ENCODE data around the gene CFAP161. TPM values are rescaled to one million over a fixed set of nuclear protein-coding genes. Genes with fewer than 3 reads are reported as not detected.
A peak's percentile ranks its signal among the peaks of the same experiment; 100 is the strongest.

CFAP161 gene, protein sequence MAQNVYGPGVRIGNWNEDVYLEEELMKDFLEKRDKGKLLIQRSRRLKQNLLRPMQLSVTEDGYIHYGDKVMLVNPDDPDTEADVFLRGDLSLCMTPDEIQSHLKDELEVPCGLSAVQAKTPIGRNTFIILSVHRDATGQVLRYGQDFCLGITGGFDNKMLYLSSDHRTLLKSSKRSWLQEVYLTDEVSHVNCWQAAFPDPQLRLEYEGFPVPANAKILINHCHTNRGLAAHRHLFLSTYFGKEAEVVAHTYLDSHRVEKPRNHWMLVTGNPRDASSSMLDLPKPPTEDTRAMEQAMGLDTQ
- not detected for total RNA-seq

- Mint-ChIP-seq H3K9me3 (peaks cover 9% of the 10 kb centered on the region), H3K36me3 (no peaks in the 10 kb centered on the region), H3K4me1 (peaks cover 8% of the 10 kb centered on the region), H3K27me3 (peaks cover 76% of the 10 kb centered on the region), H3K4me3 (peak within 1 kb of the TSS; percentile 42), H3K27ac (no peak within 1 kb of the TSS)
- peak; percentile 63 for DNase-seq
Measured at GRCh38 chr15:81133782-81134461, at the start of gene CFAP161. Gene CFAP161, plus strand, starts transcription at chr15:81134270. Its CDS starts 60 bp downstream, at chr15:81134330.

- no peaks in the 10 kb centered on the region for H3K9me3 Mint-ChIP-seq
- no peak overlapping the region for H3K27ac Mint-ChIP-seq
- H3K36me3 Mint-ChIP-seq = no peaks in the 10 kb centered on the region
- DNase-seq = no peak
- no peak overlapping the region for H3K4me3 Mint-ChIP-seq
- peaks cover 3% of the 10 kb centered on the region for H3K4me1 Mint-ChIP-seq
- H3K27me3 Mint-ChIP-seq = no peaks in the 10 kb centered on the region
Measured at GRCh38 chr15:81084716-81085115, 49.4 kb upstream of the CFAP161 start.

- Mint-ChIP-seq H3K27me3 (peaks cover 3% of the 10 kb centered on the region), H3K9me3 (no peaks in the 10 kb centered on the region), H3K36me3 (no peaks in the 10 kb centered on the region), H3K4me3 (no peak overlapping the region), H3K4me1 (peaks cover 3% of the 10 kb centered on the region), H3K27ac (no peak overlapping the region)
- no peak for DNase-seq
Measured at GRCh38 chr15:81085213-81085612, 48.9 kb upstream of the CFAP161 start.

DNA sequence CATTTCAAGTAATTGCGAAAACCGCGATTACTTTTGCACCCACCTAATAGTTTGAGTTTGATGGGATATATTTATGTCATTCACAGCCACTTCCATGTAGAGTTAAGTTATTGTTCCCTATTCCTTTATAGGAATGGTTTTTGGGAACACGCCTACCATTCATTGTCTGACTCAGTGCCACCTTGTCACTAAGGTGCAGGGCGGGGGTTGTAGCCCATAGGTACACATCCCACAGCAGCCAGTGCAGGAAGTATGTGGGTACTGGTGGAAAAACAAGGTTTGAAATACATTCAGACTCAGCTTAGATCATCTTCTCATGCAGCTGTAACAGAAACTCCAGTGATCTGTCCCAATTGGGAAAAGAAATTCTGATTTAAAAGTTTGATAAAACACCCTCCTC, 48.2 kb upstream of the CFAP161 start:
- H3K4me3 Mint-ChIP-seq = no peak overlapping the region
- H3K27me3 Mint-ChIP-seq = peaks cover 3% of the 10 kb centered on the region
- H3K36me3 Mint-ChIP-seq = no peaks in the 10 kb centered on the region
- H3K9me3 Mint-ChIP-seq = no peaks in the 10 kb centered on the region
- no peak for DNase-seq
- no peak overlapping the region for H3K27ac Mint-ChIP-seq
- peaks cover 3% of the 10 kb centered on the region for H3K4me1 Mint-ChIP-seq

- Mint-ChIP-seq H3K27me3 (peaks cover 5% of the 10 kb centered on the region), H3K9me3 (no peaks in the 10 kb centered on the region), H3K4me3 (no peak overlapping the region), H3K27ac (no peak overlapping the region), H3K4me1 (peaks cover 3% of the 10 kb centered on the region), H3K36me3 (no peaks in the 10 kb centered on the region)
- no peak for DNase-seq
Measured at GRCh38 chr15:81087066-81087465, 47.0 kb upstream of the CFAP161 start.

GRCh38 chr15:81087694-81088093, 46.4 kb upstream of the CFAP161 start:
- H3K4me3 Mint-ChIP-seq = no peak overlapping the region
- no peaks in the 10 kb centered on the region for H3K9me3 Mint-ChIP-seq
- H3K27me3 Mint-ChIP-seq = peaks cover 12% of the 10 kb centered on the region
- H3K4me1 Mint-ChIP-seq = peaks cover 3% of the 10 kb centered on the region
- DNase-seq = no peak
- H3K27ac Mint-ChIP-seq = no peak overlapping the region
- no peaks in the 10 kb centered on the region for H3K36me3 Mint-ChIP-seq

DNA sequence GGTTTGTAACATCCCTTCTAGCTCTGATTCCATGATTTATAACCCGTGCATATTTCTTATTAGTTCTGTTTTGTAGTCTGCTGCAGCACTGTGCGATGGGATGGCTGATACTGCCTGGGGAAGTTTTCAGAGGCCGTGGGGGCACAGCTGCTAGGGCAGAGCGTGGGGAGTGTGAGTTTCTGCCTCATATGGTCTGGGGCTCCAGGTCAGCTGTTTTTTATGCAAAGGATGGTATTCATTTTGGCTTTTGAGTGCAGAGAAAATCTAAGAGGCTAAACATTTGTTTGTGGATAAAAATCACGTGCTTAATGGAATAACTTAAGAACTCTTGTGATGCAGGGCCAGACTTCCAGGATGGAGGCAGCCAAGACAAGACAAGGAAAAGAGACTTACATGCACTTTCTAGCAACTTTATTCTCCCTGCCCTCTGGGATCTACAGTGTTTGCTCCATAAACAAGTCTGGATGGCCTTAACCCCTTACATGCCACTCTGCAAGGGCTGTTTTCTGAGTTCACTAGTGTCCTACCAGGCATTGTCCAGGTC, 45.5 kb upstream of the CFAP161 start:
- H3K4me1 Mint-ChIP-seq = peaks cover 3% of the 10 kb centered on the region
- H3K27ac Mint-ChIP-seq = no peak overlapping the region
- no peaks in the 10 kb centered on the region for H3K9me3 Mint-ChIP-seq
- H3K4me3 Mint-ChIP-seq = no peak overlapping the region
- peaks cover 14% of the 10 kb centered on the region for H3K27me3 Mint-ChIP-seq
- H3K36me3 Mint-ChIP-seq = no peaks in the 10 kb centered on the region
- DNase-seq = no peak

GRCh38 chr15:81091889-81092558, 42.0 kb upstream of the CFAP161 start:
- H3K36me3 Mint-ChIP-seq = no peaks in the 10 kb centered on the region
- no peak for DNase-seq
- no peaks in the 10 kb centered on the region for H3K9me3 Mint-ChIP-seq
- peaks cover 22% of the 10 kb centered on the region for H3K27me3 Mint-ChIP-seq
- H3K4me3 Mint-ChIP-seq = no peak overlapping the region
- H3K27ac Mint-ChIP-seq = no peak overlapping the region
- H3K4me1 Mint-ChIP-seq = no peaks in the 10 kb centered on the region

DNA sequence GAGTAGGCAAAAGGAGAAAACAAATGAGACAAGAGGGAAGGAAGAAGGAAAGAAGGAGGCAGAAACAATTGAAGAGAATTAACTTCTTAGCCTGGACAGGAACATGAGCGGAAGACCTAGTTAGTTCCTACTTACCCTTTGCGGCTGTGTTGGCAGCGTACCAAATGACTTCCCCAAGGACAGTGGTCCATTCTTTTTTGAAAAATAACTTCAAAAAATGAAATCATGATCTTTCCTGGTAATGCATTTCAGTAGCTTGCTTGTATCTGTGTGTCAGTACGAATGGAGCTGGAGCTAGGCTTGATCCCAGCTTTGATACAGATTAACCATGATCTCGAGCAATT, 41.5 kb upstream of the CFAP161 start:
- peaks cover 26% of the 10 kb centered on the region for H3K27me3 Mint-ChIP-seq
- no peak for DNase-seq
- H3K27ac Mint-ChIP-seq = no peak overlapping the region
- H3K9me3 Mint-ChIP-seq = no peaks in the 10 kb centered on the region
- H3K4me3 Mint-ChIP-seq = no peak overlapping the region
- H3K36me3 Mint-ChIP-seq = no peaks in the 10 kb centered on the region
- no peaks in the 10 kb centered on the region for H3K4me1 Mint-ChIP-seq

- Mint-ChIP-seq H3K4me3 (no peak overlapping the region), H3K27ac (no peak overlapping the region), H3K4me1 (peaks cover 4% of the 10 kb centered on the region), H3K27me3 (peaks cover 40% of the 10 kb centered on the region), H3K9me3 (no peaks in the 10 kb centered on the region), H3K36me3 (no peaks in the 10 kb centered on the region)
- no peak for DNase-seq
Measured at GRCh38 chr15:81093961-81094360, 40.1 kb upstream of the CFAP161 start.

DNA sequence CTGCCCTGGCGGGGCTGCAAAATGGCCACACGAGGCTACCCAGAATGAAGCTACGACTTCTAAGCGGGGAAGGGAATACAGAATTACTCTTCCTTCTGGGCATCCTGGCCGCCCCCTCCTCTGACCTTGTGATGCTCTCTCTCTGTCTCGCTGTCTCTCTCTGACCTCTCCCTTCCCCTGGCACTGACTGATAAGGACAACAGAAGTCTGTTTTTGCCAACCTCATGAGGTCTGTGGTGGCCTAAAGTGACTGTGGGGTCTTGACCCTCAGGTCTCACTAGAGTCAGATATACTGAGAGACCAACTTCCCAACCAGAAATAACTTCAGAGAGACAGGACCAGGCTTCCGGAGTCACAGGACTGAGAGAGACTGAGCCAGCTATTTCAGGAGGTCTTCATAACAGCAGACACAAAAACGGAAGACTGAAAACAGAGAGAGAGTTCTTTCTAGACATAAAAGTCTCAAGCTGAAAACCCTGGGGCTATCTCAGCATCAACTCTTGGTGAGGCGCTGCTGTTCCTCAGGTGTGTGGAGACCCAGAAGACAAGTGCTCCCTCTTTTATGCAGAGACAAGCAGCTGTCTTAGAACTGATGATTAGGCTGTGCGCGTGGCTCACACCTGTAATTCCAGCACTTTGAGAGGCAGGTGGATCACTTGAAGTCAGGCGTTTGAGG, 38.2 kb upstream of the CFAP161 start:
- Mint-ChIP-seq H3K27me3 (peaks cover 45% of the 10 kb centered on the region), H3K27ac (no peak overlapping the region), H3K36me3 (no peaks in the 10 kb centered on the region), H3K9me3 (no peaks in the 10 kb centered on the region), H3K4me1 (peaks cover 6% of the 10 kb centered on the region), H3K4me3 (no peak overlapping the region)
- no peak for DNase-seq

DNA sequence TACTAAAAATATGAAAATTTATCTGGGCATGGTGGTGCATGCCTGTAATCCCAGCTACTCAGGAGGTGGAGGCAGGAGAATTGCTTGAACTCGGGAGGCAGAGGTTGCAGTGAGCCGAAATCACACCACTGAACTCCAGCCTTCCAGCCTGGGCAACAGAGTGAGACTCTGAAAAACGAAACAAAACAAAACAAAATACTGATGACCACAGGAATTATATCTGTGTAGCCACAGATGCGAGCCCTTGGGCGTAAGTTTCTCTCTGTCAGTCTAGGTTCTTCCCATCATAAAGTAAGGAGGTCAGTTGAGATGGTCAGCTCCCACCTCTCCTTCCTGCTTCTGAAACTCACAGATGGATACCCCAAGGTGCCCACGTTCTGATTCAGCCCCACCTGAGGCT, 37.7 kb upstream of the CFAP161 start:
- H3K4me1 Mint-ChIP-seq = peaks cover 6% of the 10 kb centered on the region
- H3K4me3 Mint-ChIP-seq = no peak overlapping the region
- no peaks in the 10 kb centered on the region for H3K36me3 Mint-ChIP-seq
- H3K9me3 Mint-ChIP-seq = no peaks in the 10 kb centered on the region
- peaks cover 45% of the 10 kb centered on the region for H3K27me3 Mint-ChIP-seq
- no peak overlapping the region for H3K27ac Mint-ChIP-seq
- DNase-seq = no peak

DNA sequence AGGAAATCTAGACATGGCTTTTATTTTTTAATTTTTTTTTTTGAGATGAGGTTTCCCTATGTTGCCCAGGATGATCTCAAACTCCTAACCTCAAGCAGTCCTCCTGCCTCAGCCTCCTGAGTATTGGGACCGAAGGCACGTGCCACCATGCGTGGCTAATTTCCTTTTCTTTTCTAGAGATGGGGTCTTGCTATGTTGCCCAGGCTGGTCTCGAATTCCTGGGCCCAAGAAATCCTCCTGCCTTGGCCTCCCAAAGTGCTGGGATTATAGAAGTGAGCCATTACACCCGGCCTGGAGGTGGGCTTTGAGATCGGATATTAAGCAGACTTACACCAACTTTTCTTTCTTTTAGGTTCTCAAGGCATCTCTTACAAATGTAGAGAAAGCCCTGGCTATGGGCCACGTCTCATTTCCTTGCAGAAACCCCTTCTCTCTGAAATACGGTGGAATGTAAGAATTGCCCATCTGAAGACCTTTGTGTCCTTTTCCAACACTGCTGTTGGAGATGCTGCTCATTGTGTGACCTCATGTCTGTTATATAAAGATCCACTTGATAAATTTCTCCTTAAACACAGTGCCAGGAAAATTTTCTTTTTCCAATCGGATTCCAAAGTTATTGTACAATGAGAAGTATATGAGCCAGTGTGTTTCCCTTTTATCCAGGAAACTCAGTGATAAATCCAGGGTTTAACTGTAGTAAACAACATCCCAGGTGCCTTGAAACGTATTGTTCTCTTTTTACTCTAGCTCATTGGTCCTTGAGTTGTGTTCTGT, 36.8 kb upstream of the CFAP161 start:
- Mint-ChIP-seq H3K9me3 (no peaks in the 10 kb centered on the region), H3K4me1 (peaks cover 6% of the 10 kb centered on the region), H3K27me3 (peaks cover 40% of the 10 kb centered on the region), H3K4me3 (no peak overlapping the region), H3K27ac (no peak overlapping the region), H3K36me3 (no peaks in the 10 kb centered on the region)
- DNase-seq = no peak

- Mint-ChIP-seq H3K27ac (no peak overlapping the region), H3K9me3 (no peaks in the 10 kb centered on the region), H3K27me3 (peaks cover 35% of the 10 kb centered on the region), H3K4me1 (peaks cover 6% of the 10 kb centered on the region), H3K36me3 (no peaks in the 10 kb centered on the region), H3K4me3 (no peak overlapping the region)
- no peak for DNase-seq
Measured at GRCh38 chr15:81097890-81098280, 36.2 kb upstream of the CFAP161 start.

Data from activated naive CD8-positive, alpha-beta T cell treated with anti-CD3 and anti-CD28 coated beads for 36 hours (primary cell).